MM.1S (cell line): ENCODE results near the gene EIF5.

Experiments used
- DNase-seq: peaks from one replicate; pipeline ENCODE4 v3.0.0-alpha.2; 2015
- H2AFZ ChIP-seq: fragments of 300-600 bp; sonication (generic); 2 replicates; pipeline ENCODE4 v1.6.0; 2016; ENCODE audit warnings: antibody characterized with exemption, low read length
- H3F3A ChIP-seq: fragments of 300-600 bp; sonication (generic); 2 replicates; pipeline ENCODE4 v1.6.1; 2016; ENCODE audit warnings: mild to moderate bottlenecking, antibody characterized with exemption, low read length, moderate library complexity, mixed read lengths; ENCODE audit not compliant: insufficient read depth
- H3K27ac ChIP-seq: fragments of 300-600 bp; sonication (generic); 2 replicates; pipeline ENCODE4 v1.5.1; 2016; ENCODE audit warnings: mild to moderate bottlenecking, low read length
- H3K27me3 ChIP-seq: fragments of 300-600 bp; sonication (generic); replicated peaks from 2 replicates; pipeline ENCODE4 v1.6.0; 2016; ENCODE audit warnings: low read length; ENCODE audit not compliant: insufficient read depth
- H3K36me3 ChIP-seq: fragments of 300-600 bp; sonication (generic); replicated peaks from 2 replicates; pipeline ENCODE4 v1.6.1; 2016; ENCODE audit warnings: mild to moderate bottlenecking, low read length, mixed read lengths; ENCODE audit not compliant: insufficient read depth
- H3K4me1 ChIP-seq: fragments of 300-600 bp; sonication (generic); 2 replicates; pipeline ENCODE4 v1.6.1; 2016; ENCODE audit warnings: low read length, mixed read lengths
- H3K4me2 ChIP-seq: fragments of 300-600 bp; sonication (generic); 2 replicates; pipeline ENCODE4 v1.6.0; 2016; ENCODE audit warnings: low read depth, low read length
- H3K4me3 ChIP-seq: fragments of 300-600 bp; sonication (generic); 2 replicates; pipeline ENCODE4 v1.5.1; 2016; ENCODE audit warnings: low read length, mixed read lengths
- H3K79me2 ChIP-seq: fragments of 300-600 bp; sonication (generic); 2 replicates; pipeline ENCODE4 v1.6.1; 2016; ENCODE audit warnings: mixed run types, low read length, mixed read lengths
- H3K9ac ChIP-seq: fragments of 300-600 bp; sonication (generic); 2 replicates; pipeline ENCODE4 v1.6.1; 2016; ENCODE audit warnings: low read length, mixed read lengths
- H3K9me2 ChIP-seq: fragments of 300-600 bp; sonication (generic); replicated peaks from 2 replicates; pipeline ENCODE4 v1.6.1; 2016; ENCODE audit warnings: mild to moderate bottlenecking, low read length, mixed read lengths; ENCODE audit not compliant: insufficient read depth
- H3K9me3 ChIP-seq: fragments of 300-600 bp; sonication (generic); replicated peaks from 2 replicates; pipeline ENCODE4 v1.6.1; 2016; ENCODE audit warnings: mild to moderate bottlenecking, low read length, mixed read lengths; ENCODE audit not compliant: insufficient read depth
- H4K20me1 ChIP-seq: fragments of 300-600 bp; sonication (generic); 2 replicates; pipeline ENCODE4 v1.6.1; 2016; ENCODE audit warnings: mild to moderate bottlenecking, low read length, moderate library complexity, mixed read lengths; ENCODE audit not compliant: insufficient read depth
- EZH2 ChIP-seq: fragments of 300-600 bp; sonication (generic); optimal IDR thresholded peaks from 2 replicates; pipeline ENCODE3; 2017; ENCODE audit warnings: low read depth, mild to moderate bottlenecking, antibody characterized with exemption, low read length, mixed read lengths
- EZH2phosphoT487 ChIP-seq: fragments of 300-600 bp; sonication (generic); IDR thresholded peaks from 2 replicates; pipeline ENCODE4 v1.6.1; 2018; ENCODE audit warnings: antibody characterized with exemption, low read length
- TF ChIP-seq, protein P1 (sequence below): fragments of 300-600 bp; sonication (generic); IDR thresholded peaks from 2 replicates; pipeline ENCODE4 v1.5.1; 2016; ENCODE audit warnings: antibody characterized with exemption, low read length, mixed read lengths

The EIF5 gene

DNA sequence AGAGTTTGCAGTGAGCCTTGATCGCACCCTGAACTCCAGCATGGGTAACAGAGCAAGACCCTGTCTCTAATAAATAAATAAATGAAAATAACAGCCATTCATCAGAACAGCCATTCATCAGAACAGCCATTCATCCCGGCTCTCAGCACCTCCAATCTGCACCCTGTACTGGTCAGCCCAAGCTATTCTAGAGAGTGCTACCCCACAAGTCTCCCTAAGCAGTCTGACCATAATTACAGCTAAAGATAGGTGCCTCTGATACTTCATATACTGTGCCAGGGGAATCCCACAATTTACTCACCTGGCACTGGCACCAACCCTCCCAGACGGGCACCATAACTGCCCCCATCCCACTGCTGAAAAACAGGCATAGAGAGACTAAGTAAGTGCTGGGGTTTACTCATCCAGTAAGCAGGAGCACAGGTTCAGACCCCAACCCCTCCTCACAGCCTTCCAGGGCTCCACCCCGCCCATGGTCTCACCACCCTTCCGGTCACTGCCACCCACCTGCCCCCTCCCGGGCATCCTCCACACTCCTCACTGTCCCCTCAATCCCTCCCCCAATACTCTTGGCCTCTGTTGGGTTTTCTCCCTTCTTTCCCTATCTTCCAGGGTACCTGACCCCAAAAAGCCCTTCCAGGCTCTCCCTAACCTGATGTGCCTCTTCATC, 15.2 kb upstream of the EIF5 start:
- no peak overlapping the region for H3K4me3 ChIP-seq
- H3K36me3 ChIP-seq, result no peaks in the 10 kb centered on the region
- H3K4me2 ChIP-seq, result no peak overlapping the region

DNA sequence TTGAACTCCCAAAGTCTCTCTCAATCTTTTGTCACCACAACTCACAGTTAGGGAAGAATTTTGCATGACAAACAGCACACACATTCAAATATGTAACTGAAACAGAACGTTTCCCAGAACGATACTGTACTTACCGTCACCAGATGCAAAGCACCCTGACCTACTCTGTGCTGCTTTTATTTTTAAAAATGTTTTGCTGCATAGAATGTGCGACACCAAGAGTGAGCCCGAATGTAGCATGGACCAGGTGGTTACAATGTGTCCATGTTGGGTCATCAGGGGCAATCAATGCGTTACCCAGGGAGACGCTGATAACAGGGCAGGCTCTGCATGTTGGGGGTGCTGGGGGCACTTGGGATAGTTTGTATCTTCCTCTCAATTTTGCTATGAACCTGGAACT, 14.6 kb upstream of the EIF5 start:
- Histone ChIP-seq H3K36me3 (no peaks in the 10 kb centered on the region), H3K27ac (no peak overlapping the region), H3K79me2 (no peaks in the 10 kb centered on the region), H2AFZ (no peak overlapping the region), H3K27me3 (no peaks in the 10 kb centered on the region), H3K4me2 (no peak overlapping the region), H3K4me3 (no peak overlapping the region), H4K20me1 (no peaks in the 10 kb centered on the region), H3K4me1 (no peaks in the 10 kb centered on the region), H3K9me3 (no peaks in the 10 kb centered on the region), H3F3A (no peaks in the 10 kb centered on the region), H3K9ac (no peak overlapping the region), H3K9me2 (no peaks in the 10 kb centered on the region)
- TF ChIP-seq EZH2 (no peak), EZH2phosphoT487 (no peak)
- TF ChIP-seq, protein P1, sequence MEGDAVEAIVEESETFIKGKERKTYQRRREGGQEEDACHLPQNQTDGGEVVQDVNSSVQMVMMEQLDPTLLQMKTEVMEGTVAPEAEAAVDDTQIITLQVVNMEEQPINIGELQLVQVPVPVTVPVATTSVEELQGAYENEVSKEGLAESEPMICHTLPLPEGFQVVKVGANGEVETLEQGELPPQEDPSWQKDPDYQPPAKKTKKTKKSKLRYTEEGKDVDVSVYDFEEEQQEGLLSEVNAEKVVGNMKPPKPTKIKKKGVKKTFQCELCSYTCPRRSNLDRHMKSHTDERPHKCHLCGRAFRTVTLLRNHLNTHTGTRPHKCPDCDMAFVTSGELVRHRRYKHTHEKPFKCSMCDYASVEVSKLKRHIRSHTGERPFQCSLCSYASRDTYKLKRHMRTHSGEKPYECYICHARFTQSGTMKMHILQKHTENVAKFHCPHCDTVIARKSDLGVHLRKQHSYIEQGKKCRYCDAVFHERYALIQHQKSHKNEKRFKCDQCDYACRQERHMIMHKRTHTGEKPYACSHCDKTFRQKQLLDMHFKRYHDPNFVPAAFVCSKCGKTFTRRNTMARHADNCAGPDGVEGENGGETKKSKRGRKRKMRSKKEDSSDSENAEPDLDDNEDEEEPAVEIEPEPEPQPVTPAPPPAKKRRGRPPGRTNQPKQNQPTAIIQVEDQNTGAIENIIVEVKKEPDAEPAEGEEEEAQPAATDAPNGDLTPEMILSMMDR, result no peak
- DNase-seq, result no peak

More for the DNA sequence above, 15.2 kb upstream of the EIF5 start:
- no peaks in the 10 kb centered on the region for H3K4me1 ChIP-seq
- H3K79me2 ChIP-seq, result no peaks in the 10 kb centered on the region
- DNase-seq, result no peak
- H2AFZ ChIP-seq, result no peak overlapping the region
- H3K27me3 ChIP-seq, result no peaks in the 10 kb centered on the region
- H3F3A ChIP-seq, result no peaks in the 10 kb centered on the region
- H3K27ac ChIP-seq, result no peak overlapping the region
- H3K9ac ChIP-seq, result no peak overlapping the region
- H3K9me2 ChIP-seq, result no peaks in the 10 kb centered on the region
- H4K20me1 ChIP-seq, result no peaks in the 10 kb centered on the region
- TF ChIP-seq, protein P1, result no peak
- TF ChIP-seq EZH2phosphoT487, result no peak
- H3K9me3 ChIP-seq, result no peaks in the 10 kb centered on the region

DNA sequence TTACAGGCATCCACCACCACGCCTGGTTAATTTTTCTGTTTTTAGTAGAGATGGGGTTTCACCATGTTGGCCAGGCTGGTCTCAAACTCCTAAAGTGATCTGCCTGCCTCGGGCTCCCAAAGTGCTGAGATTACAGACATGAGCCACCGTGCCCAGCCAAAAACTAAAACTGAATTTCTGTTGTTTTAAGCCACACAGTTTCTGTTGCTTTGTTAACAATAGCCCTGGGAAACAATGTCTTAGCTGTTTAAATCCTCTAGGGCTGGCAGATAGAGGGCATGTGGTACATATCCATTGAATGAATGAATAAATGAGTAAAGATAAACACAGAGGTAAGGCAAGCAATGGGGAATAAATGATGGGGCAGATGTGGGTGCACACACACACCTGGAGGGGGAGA, 8.0 kb upstream of the EIF5 start:
- Histone ChIP-seq H3K36me3 (no peaks in the 10 kb centered on the region), H3K4me1 (no peaks in the 10 kb centered on the region), H3K9ac (no peak overlapping the region), H4K20me1 (no peaks in the 10 kb centered on the region), H3K27ac (no peak overlapping the region), H3K4me3 (no peak overlapping the region), H3K9me2 (no peaks in the 10 kb centered on the region), H3K79me2 (no peaks in the 10 kb centered on the region), H3F3A (no peaks in the 10 kb centered on the region), H2AFZ (no peak overlapping the region), H3K27me3 (no peaks in the 10 kb centered on the region), H3K4me2 (no peak overlapping the region), H3K9me3 (no peaks in the 10 kb centered on the region)
- DNase-seq, result no peak
- TF ChIP-seq, protein P1, result no peak
- no peak for TF ChIP-seq EZH2
- no peak for TF ChIP-seq EZH2phosphoT487
